ENCODE data around the gene LYZL1.

Gene LYZL1

DNA sequence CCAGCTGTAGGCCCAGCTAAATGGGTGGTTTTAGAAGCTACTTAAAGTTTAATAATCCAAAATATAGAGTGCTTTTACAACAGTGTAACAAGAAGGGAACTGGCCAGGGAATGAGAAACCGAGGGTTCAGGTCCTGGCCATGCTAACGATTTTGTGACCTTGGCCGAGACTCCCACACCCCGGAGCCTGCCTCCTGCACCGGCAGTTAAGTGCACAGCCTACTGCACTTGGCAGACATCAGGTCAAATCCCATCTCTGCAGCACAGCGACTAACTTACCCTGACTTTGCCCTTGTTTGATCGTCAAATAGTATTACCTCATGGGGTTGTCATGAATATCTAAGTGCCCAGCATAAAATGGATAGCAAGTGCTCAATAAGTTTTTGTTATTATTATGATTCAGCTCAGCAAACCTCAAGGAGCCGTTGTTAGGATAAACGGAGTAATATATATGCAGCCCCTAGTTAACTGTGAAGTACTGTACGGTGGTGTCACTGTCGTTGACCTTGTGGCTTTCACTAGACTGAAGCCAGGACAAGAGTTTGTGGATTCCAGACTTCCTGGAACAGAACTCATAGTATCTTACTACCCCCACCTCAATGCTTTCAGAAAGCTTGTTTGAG is 35.5 kb downstream of the LYZL1 start:
- no peak overlapping the region for H3K27ac ChIP-seq (replicated peaks)

GRCh38 chr10:29326299-29326698 is 37.4 kb downstream of the LYZL1 start:
- TF ChIP-seq SPI1 (IDR thresholded peaks at IDR 0.05; ENCODE audit: borderline replicate concordance, low read depth) (no peak), POLR2AphosphoS5 (IDR thresholded peaks at IDR 0.05; ENCODE audit: low read depth) (no peak), GABPA (IDR thresholded peaks at IDR 0.05; ENCODE audit: low read depth) (no peak), CTCF (IDR thresholded peaks at IDR 0.05; ENCODE audit: insufficient read depth, low read length) (no peak)
- TF ChIP-seq, protein P1, sequence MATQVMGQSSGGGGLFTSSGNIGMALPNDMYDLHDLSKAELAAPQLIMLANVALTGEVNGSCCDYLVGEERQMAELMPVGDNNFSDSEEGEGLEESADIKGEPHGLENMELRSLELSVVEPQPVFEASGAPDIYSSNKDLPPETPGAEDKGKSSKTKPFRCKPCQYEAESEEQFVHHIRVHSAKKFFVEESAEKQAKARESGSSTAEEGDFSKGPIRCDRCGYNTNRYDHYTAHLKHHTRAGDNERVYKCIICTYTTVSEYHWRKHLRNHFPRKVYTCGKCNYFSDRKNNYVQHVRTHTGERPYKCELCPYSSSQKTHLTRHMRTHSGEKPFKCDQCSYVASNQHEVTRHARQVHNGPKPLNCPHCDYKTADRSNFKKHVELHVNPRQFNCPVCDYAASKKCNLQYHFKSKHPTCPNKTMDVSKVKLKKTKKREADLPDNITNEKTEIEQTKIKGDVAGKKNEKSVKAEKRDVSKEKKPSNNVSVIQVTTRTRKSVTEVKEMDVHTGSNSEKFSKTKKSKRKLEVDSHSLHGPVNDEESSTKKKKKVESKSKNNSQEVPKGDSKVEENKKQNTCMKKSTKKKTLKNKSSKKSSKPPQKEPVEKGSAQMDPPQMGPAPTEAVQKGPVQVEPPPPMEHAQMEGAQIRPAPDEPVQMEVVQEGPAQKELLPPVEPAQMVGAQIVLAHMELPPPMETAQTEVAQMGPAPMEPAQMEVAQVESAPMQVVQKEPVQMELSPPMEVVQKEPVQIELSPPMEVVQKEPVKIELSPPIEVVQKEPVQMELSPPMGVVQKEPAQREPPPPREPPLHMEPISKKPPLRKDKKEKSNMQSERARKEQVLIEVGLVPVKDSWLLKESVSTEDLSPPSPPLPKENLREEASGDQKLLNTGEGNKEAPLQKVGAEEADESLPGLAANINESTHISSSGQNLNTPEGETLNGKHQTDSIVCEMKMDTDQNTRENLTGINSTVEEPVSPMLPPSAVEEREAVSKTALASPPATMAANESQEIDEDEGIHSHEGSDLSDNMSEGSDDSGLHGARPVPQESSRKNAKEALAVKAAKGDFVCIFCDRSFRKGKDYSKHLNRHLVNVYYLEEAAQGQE (IDR thresholded peaks at IDR 0.05; ENCODE audit: insufficient replicate concordance, low read depth), result no peak
- Histone ChIP-seq H3K27me3 (ENCODE audit: insufficient read depth, poor library complexity, severe bottlenecking) (no peaks in the 10 kb centered on the region), H3K27ac (replicated peaks) (no peak overlapping the region), H3K4me3 (replicated peaks; ENCODE audit: insufficient read depth, low read length) (no peak overlapping the region)
- DNase-seq (ENCODE audit: low read depth in 1 of 2, low spot score in 1 of 2), result no peak

More for the DNA sequence above, 35.5 kb downstream of the LYZL1 start:
- H3K4me3 ChIP-seq (replicated peaks; ENCODE audit: insufficient read depth, low read length), result no peak overlapping the region
- TF ChIP-seq CTCF (IDR thresholded peaks at IDR 0.05; ENCODE audit: insufficient read depth, low read length), result no peak
- TF ChIP-seq POLR2AphosphoS5 (IDR thresholded peaks at IDR 0.05; ENCODE audit: low read depth), result no peak
- TF ChIP-seq GABPA (IDR thresholded peaks at IDR 0.05; ENCODE audit: low read depth), result no peak
- TF ChIP-seq, protein P1 (IDR thresholded peaks at IDR 0.05; ENCODE audit: insufficient replicate concordance, low read depth), result no peak
- TF ChIP-seq SPI1 (IDR thresholded peaks at IDR 0.05; ENCODE audit: borderline replicate concordance, low read depth), result no peak
- H3K27me3 ChIP-seq (ENCODE audit: insufficient read depth, poor library complexity, severe bottlenecking), result no peaks in the 10 kb centered on the region
- DNase-seq (ENCODE audit: low read depth in 1 of 2, low spot score in 1 of 2), result no peak

GRCh38 chr10:29326886-29327745 is 38.2 kb downstream of the LYZL1 start:
- no peak for DNase-seq (ENCODE audit: low read depth in 1 of 2, low spot score in 1 of 2)
- TF ChIP-seq SPI1 (IDR thresholded peaks at IDR 0.05; ENCODE audit: borderline replicate concordance, low read depth) (no peak), GABPA (IDR thresholded peaks at IDR 0.05; ENCODE audit: low read depth) (no peak), POLR2AphosphoS5 (IDR thresholded peaks at IDR 0.05; ENCODE audit: low read depth) (no peak), CTCF (IDR thresholded peaks at IDR 0.05; ENCODE audit: insufficient read depth, low read length) (no peak)
- TF ChIP-seq, protein P1 (IDR thresholded peaks at IDR 0.05; ENCODE audit: insufficient replicate concordance, low read depth), result no peak
- no peaks in the 10 kb centered on the region for H3K27me3 ChIP-seq (ENCODE audit: insufficient read depth, poor library complexity, severe bottlenecking)
- H3K27ac ChIP-seq (replicated peaks), result no peak overlapping the region
- no peak overlapping the region for H3K4me3 ChIP-seq (replicated peaks; ENCODE audit: insufficient read depth, low read length)

Measured in HL-60 (cell line).